Cardiac muscle cell (in vitro differentiated cells and primary cell): ENCODE data around the gene RAB37. TPM values are rescaled to one million over a fixed set of nuclear protein-coding genes. Genes with fewer than 3 reads are reported as not detected.

Experiments
- DNase-seq, 2 donors: peaks; one replicate each; pipeline versions ENCODE4 v3.0.0 to v3.0.0-alpha.2; 2010 to 2017; ENCODE audit warnings: low read depth in 1 of 2, low spot score in 1 of 2
- H3K27ac ChIP-seq: fragments of 200-600 bp; sonication (generic); 2 replicates; pipeline ENCODE4 v1.5.1; 2016
- H3K27me3 ChIP-seq: fragments of 200-600 bp; sonication (generic); 2 replicates; pipeline ENCODE4 v1.6.0; 2016; ENCODE audit warnings: control low read depth
- H3K36me3 ChIP-seq: fragments of 200-600 bp; sonication (generic); 2 replicates; pipeline ENCODE4 v1.5.1; 2016; ENCODE audit warnings: control low read depth
- H3K4me1 ChIP-seq: fragments of 200-600 bp; sonication (generic); 2 replicates; pipeline ENCODE4 v1.8.1; 2017; ENCODE audit warnings: low read depth, mild to moderate bottlenecking, mixed run types
- H3K4me3 ChIP-seq: fragments of 200-600 bp; sonication (generic); 2 replicates; pipeline ENCODE4 v1.5.1; 2016; ENCODE audit warnings: mild to moderate bottlenecking
- H3K9me3 ChIP-seq: fragments of 200-600 bp; sonication (generic); 2 replicates; pipeline ENCODE4 v1.5.1; 2017; ENCODE audit warnings: low read depth, mild to moderate bottlenecking, control low read depth
- polyA plus RNA-seq: library from polyadenylated mRNA; unstranded; fragments of >200 nt; fragmentation: Nextera tagmentation; extraction: Ambion mirVana; gene quantifications from 2 replicates; pipeline ENCODE4 v1.2.1, GENCODE V29; 2016
- total RNA-seq: library from RNA; depleted of rRNA; stranded (reverse); fragments of >200 nt; gene quantifications from 2 replicates; pipeline ENCODE4 v1.2.3, GENCODE V29; 2016
- TF ChIP-seq, protein P1 (sequence below): IDR thresholded peaks from 2 replicates; pipeline ENCODE4 v1.5.1; 2012; ENCODE audit warnings: low read depth, mild to moderate bottlenecking, low read length

RAB37 gene
- total and polyA plus RNA-seq, 2 experiments from 2014 or later, result 3.4 to 4.9 TPM

DNA sequence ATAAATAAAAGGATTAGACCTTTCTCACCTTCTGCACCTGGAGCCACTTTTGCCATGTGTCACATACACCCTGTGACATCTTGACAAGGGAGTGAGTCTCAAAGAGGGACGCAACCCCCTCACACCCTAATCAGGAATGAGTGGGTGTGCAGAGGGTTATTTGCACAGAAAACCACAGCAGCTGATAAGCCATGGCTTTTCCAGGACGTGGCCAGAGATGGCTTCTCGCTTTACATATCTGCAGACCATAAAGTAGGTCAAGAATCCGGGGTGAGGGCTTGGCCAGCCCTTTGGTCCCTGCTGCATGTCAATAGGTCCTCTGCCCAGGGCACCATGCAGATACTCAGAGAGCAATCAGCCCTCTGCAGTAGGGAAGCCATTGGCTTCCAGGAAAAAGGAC lies 21.9 kb upstream of the RAB37 start:
- peak in 1 of 2 donors; percentile 53 for DNase-seq

DNA sequence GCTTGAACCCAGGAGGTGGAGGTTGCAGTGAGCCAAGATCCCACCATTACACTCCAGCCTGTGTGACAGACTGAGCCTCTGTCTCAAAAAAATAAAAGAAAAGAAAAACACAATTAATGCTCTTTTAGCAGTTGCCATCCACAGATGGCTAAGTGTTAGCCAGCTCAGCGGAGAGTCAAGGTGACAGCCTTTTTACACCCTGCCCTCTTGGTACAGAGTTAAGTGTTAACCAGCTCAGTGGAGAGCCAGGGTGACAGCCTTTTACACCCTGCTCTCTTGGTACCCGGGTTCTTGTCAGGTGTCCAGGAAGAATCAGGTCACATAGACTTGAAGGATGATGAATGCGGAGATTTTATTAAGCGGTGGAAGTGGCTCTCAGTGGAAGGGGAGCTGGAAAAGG lies 16.6 kb upstream of the RAB37 start:
- Histone ChIP-seq H3K4me3 (no peak overlapping the region), H3K9me3 (no peaks in the 10 kb centered on the region), H3K36me3 (no peaks in the 10 kb centered on the region), H3K27ac (no peak overlapping the region), H3K27me3 (peaks cover 5% of the 10 kb centered on the region), H3K4me1 (no peaks in the 10 kb centered on the region)
- no peak for DNase-seq
- TF ChIP-seq, protein P1, sequence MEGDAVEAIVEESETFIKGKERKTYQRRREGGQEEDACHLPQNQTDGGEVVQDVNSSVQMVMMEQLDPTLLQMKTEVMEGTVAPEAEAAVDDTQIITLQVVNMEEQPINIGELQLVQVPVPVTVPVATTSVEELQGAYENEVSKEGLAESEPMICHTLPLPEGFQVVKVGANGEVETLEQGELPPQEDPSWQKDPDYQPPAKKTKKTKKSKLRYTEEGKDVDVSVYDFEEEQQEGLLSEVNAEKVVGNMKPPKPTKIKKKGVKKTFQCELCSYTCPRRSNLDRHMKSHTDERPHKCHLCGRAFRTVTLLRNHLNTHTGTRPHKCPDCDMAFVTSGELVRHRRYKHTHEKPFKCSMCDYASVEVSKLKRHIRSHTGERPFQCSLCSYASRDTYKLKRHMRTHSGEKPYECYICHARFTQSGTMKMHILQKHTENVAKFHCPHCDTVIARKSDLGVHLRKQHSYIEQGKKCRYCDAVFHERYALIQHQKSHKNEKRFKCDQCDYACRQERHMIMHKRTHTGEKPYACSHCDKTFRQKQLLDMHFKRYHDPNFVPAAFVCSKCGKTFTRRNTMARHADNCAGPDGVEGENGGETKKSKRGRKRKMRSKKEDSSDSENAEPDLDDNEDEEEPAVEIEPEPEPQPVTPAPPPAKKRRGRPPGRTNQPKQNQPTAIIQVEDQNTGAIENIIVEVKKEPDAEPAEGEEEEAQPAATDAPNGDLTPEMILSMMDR, result no peak

More for the DNA sequence above, 21.9 kb upstream of the RAB37 start:
- Histone ChIP-seq H3K9me3 (no peaks in the 10 kb centered on the region), H3K27ac (no peak overlapping the region), H3K36me3 (no peaks in the 10 kb centered on the region), H3K27me3 (peaks cover 4% of the 10 kb centered on the region), H3K4me1 (no peaks in the 10 kb centered on the region), H3K4me3 (no peak overlapping the region)
- TF ChIP-seq, protein P1, result no peak

DNA sequence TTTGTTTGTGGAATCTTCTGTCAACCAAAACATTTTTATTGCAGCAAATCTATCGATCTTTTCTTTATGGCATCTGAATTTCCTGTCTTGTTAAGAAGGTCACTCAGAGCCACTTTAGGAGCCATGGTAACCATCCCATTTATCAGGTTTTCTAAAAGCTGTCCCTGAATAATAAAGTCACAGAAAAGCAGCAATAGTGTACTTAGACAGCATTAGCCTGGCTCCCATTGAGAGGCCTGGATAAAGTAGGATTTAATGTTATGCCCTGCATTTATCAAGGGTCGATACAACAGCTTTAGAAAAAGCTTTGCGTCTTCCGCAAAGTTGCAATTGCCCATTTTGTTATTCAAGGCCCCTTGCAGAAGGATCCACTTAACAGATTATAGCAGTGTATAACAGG lies 14.3 kb upstream of the RAB37 start:
- DNase-seq, result no peak
- H3K27me3 ChIP-seq, result peaks cover 5% of the 10 kb centered on the region
- no peaks in the 10 kb centered on the region for H3K36me3 ChIP-seq
- H3K27ac ChIP-seq, result no peak overlapping the region
- H3K4me1 ChIP-seq, result no peaks in the 10 kb centered on the region
- H3K9me3 ChIP-seq, result no peaks in the 10 kb centered on the region
- TF ChIP-seq, protein P1, result no peak
- no peak overlapping the region for H3K4me3 ChIP-seq

DNA sequence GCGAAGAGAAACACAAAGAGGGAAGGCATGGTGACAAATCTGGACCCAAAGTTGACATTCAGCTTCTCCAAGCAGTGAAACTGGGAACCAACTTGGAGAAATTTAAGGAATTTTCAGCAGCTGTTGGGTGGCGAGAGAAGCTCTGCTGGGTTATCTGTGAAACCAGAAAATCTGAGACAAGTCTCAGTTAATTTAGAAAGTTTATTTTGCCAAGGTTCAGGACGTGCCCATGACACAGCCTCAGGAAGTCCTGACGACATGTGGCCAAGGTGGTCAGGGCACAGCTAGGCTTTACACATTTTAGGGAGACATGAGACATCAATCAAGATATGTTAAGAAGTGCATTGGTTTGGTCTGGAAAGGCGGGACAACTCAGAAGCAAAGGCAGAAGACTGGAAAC lies 13.2 kb upstream of the RAB37 start:
- TF ChIP-seq, protein P1, result no peak
- no peak for DNase-seq
- H3K36me3 ChIP-seq, result no peaks in the 10 kb centered on the region
- no peak overlapping the region for H3K27ac ChIP-seq
- H3K4me1 ChIP-seq, result no peaks in the 10 kb centered on the region
- no peak overlapping the region for H3K4me3 ChIP-seq
- no peaks in the 10 kb centered on the region for H3K9me3 ChIP-seq
- H3K27me3 ChIP-seq, result peaks cover 5% of the 10 kb centered on the region

DNA sequence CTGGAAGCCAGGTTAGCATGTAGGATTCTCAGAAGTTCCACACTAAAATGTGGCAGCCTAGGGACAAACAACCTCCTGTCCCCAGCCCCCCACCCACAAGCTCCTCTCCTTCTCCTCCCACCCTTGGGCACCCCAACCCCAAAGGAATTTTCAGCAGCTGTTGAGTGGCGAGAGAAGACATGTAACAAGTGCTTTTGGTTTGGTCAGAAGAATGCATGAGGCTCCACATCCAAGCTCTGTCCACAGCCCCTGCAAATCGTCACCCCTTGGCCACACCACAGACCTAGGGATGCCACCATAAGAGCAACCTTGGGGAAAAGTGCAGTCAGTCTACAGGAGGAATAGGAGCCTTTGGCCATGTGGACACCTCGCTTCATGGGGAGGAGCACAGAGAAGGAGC lies 11.9 kb upstream of the RAB37 start:
- H3K27me3 ChIP-seq, result peaks cover 2% of the 10 kb centered on the region
- no peaks in the 10 kb centered on the region for H3K9me3 ChIP-seq
- no peak for DNase-seq
- no peaks in the 10 kb centered on the region for H3K36me3 ChIP-seq
- H3K4me1 ChIP-seq, result no peaks in the 10 kb centered on the region
- H3K4me3 ChIP-seq, result no peak overlapping the region
- no peak overlapping the region for H3K27ac ChIP-seq
- TF ChIP-seq, protein P1, result no peak
